ENCODE data around the gene OR2AT4.
"Not testable (repeated sequence)": the region's sequence is repeated elsewhere in the genome, so short reads cannot be mapped to it uniquely, and the experiment has no call there.

OR2AT4 gene

GRCh38 chr11:75068559-75068958, 28.1 kb downstream of the OR2AT4 start:
- no peak for DNase-seq (ENCODE audit: low spot score)

GRCh38 chr11:75066061-75066460, 30.6 kb downstream of the OR2AT4 start:
- DNase-seq (ENCODE audit: low spot score): no peak

- DNase-seq (ENCODE audit: low spot score): no peak
Observed at GRCh38 chr11:75063741-75064314, 32.8 kb downstream of the OR2AT4 start.

GRCh38 chr11:75059299-75059698, 37.4 kb downstream of the OR2AT4 start:
- no peak for DNase-seq (ENCODE audit: low spot score)

- no peak for DNase-seq (ENCODE audit: low spot score)
Observed at GRCh38 chr11:75056814-75057213, 39.9 kb downstream of the OR2AT4 start.

- DNase-seq (ENCODE audit: low spot score): no peak
Observed at GRCh38 chr11:75055511-75055910, 41.2 kb downstream of the OR2AT4 start.

GRCh38 chr11:75052457-75052856, 44.2 kb downstream of the OR2AT4 start:
- no peak for DNase-seq (ENCODE audit: low spot score)

- DNase-seq (ENCODE audit: low spot score): no peak
Observed at GRCh38 chr11:75051043-75051442, 45.6 kb downstream of the OR2AT4 start.

- no peak for DNase-seq (ENCODE audit: low spot score)
Observed at GRCh38 chr11:75050516-75050915, 46.2 kb downstream of the OR2AT4 start.

GRCh38 chr11:75049501-75050266, 47.0 kb downstream of the OR2AT4 start:
- DNase-seq (ENCODE audit: low spot score): not testable (repeated sequence)

- no peak for DNase-seq (ENCODE audit: low spot score)
Observed at GRCh38 chr11:75047191-75047590, 49.5 kb downstream of the OR2AT4 start.

GRCh38 chr11:75046668-75047067, 50.0 kb downstream of the OR2AT4 start:
- not testable (repeated sequence) for DNase-seq (ENCODE audit: low spot score)

GRCh38 chr11:75044381-75045170, 52.1 kb downstream of the OR2AT4 start:
- not testable (repeated sequence) for DNase-seq (ENCODE audit: low spot score)

GRCh38 chr11:75041821-75042220, 54.9 kb downstream of the OR2AT4 start:
- DNase-seq (ENCODE audit: low spot score): not testable (repeated sequence)

- DNase-seq (ENCODE audit: low spot score): no peak
Observed at GRCh38 chr11:75041263-75041662, 55.4 kb downstream of the OR2AT4 start.

- DNase-seq (ENCODE audit: low spot score): no peak
Observed at GRCh38 chr11:75040167-75040770, 56.4 kb downstream of the OR2AT4 start.

GRCh38 chr11:75035911-75036565, 60.6 kb downstream of the OR2AT4 start:
- DNase-seq (ENCODE audit: low spot score): no peak

- DNase-seq (ENCODE audit: low spot score): no peak
Observed at GRCh38 chr11:75035256-75035655, 61.4 kb downstream of the OR2AT4 start.

- DNase-seq (ENCODE audit: low spot score): no peak
Observed at GRCh38 chr11:75033916-75034315, 62.8 kb downstream of the OR2AT4 start.

- no peak for DNase-seq (ENCODE audit: low spot score)
Observed at GRCh38 chr11:75032550-75032935, 64.1 kb downstream of the OR2AT4 start.

- peak; percentile 55 for DNase-seq (ENCODE audit: low spot score)
Observed at GRCh38 chr11:75031771-75032549, 64.7 kb downstream of the OR2AT4 start.

All from activated CD4-positive, alpha-beta T cell treated with anti-CD3 and anti-CD28 coated beads, Interleukin-2, Interleukin-4, amounts not matched to agents 100 ng/mL and 50 ng/mL, durations not matched to agents 16 hours and 8 hours (primary cell).